Endothelial cell of umbilical vein (primary cell): ENCODE data around the gene RABGAP1. TPM values are rescaled to one million over a fixed set of nuclear protein-coding genes. Genes with fewer than 3 reads are reported as not detected.

ENCODE experiments used
- BruUV-seq: library from RNA; stranded (reverse); fragments of 400-500 nt; replicated peaks from 2 replicates; lab custom pipeline; 2021; lab: Mats Ljungman, UMichigan
- CTCF ChIA-PET: fragments of 300-600, 350-600 bp; sonication (Branson Sonifier 250); formaldehyde crosslinking; loops from one replicate; lab custom pipeline; 2021; ENCODE audit warnings: antibody characterized with exemption, inconsistent platforms; lab: Charles Lee
- POLR2A ChIA-PET: fragments of 300-600, 350-600 bp; sonication (Branson Sonifier 250); formaldehyde crosslinking; loops from one replicate; lab custom pipeline; 2021; ENCODE audit warnings: antibody characterized with exemption, inconsistent platforms; lab: Charles Lee
- DNase-seq: peaks from one replicate; pipeline ENCODE4 v3.0.0-alpha.2; 2011; ENCODE audit warnings: low read depth, low spot score
- FAIRE-seq: peaks from 2 replicates; lab custom pipeline; 2011; peaks lifted over from hg19 to GRCh38; lab: Jason Lieb, UNC
- H2AFZ ChIP-seq: 2 replicates; pipeline ENCODE4 v1.6.0; 2012; ENCODE audit warnings: low read depth, low read length, control low read depth, inconsistent platforms
- H3K27ac ChIP-seq: 2 replicates; pipeline ENCODE4 v1.5.1; 2011; ENCODE audit warnings: low read depth, mild to moderate bottlenecking, control low read depth, low read length, moderate library complexity; ENCODE audit not compliant: insufficient read depth
- H3K27me3 ChIP-seq, 2 experiments: 2 replicates each; pipeline versions ENCODE4 v1.6.0 to v1.6.1; 2011; ENCODE audit warnings: low read length in 2 of 2, mixed read lengths in 1 of 2; ENCODE audit not compliant: control insufficient read depth in 2 of 2, insufficient read depth in 2 of 2
- H3K36me3 ChIP-seq, 2 experiments: 2 replicates in 1 of 2; 3 replicates in 1 of 2; pipeline ENCODE4 v1.5.1; 2011; ENCODE audit warnings: low read length in 2 of 2, mild to moderate bottlenecking in 1 of 2, moderate library complexity in 1 of 2; ENCODE audit not compliant: control insufficient read depth in 2 of 2, insufficient read depth in 2 of 2; ENCODE audit errors: extremely low read depth in 1 of 2
- H3K4me1 ChIP-seq: 3 replicates; pipeline ENCODE4 v1.5.1; 2011; ENCODE audit warnings: mild to moderate bottlenecking, low read length; ENCODE audit not compliant: control insufficient read depth, insufficient read depth; ENCODE audit errors: extremely low read depth
- H3K4me2 ChIP-seq: 2 replicates; pipeline ENCODE4 v1.6.1; 2011; ENCODE audit warnings: low read length, control low read depth, mixed read lengths; ENCODE audit not compliant: insufficient read depth
- H3K4me3 ChIP-seq, 3 experiments: fragments of 200-600 bp in 1 of 3; sonication (generic), shearing (Covaris generic) in 1 of 3; replicated peaks in 1 of 3; 2 replicates each; pipeline ENCODE4 v1.5.1; 2011 to 2016; ENCODE audit warnings: control low read depth in 3 of 3, low read length in 3 of 3, mild to moderate bottlenecking in 2 of 3, inconsistent platforms in 1 of 3, low read depth in 1 of 3, moderate library complexity in 1 of 3; ENCODE audit not compliant: insufficient read depth in 1 of 3
- H3K79me2 ChIP-seq: 2 replicates; pipeline ENCODE4 v1.6.0; 2012; ENCODE audit warnings: low read length, inconsistent platforms; ENCODE audit not compliant: control insufficient read depth, insufficient read depth
- H3K9ac ChIP-seq: replicated peaks from 2 replicates; pipeline ENCODE3; 2011; ENCODE audit warnings: low read length, control low read depth; ENCODE audit not compliant: insufficient read depth; ENCODE audit errors: extremely low read depth
- H3K9me1 ChIP-seq: replicated peaks from 3 replicates; pipeline ENCODE4 v1.6.0; 2011; ENCODE audit warnings: mild to moderate bottlenecking, low read length; ENCODE audit not compliant: control insufficient read depth, insufficient read depth; ENCODE audit errors: extremely low read depth
- H3K9me3 ChIP-seq: replicated peaks from 2 replicates; pipeline ENCODE4 v1.5.1; 2012; ENCODE audit warnings: low read length, inconsistent platforms; ENCODE audit not compliant: control insufficient read depth, insufficient read depth
- H4K20me1 ChIP-seq: replicated peaks from 2 replicates; pipeline ENCODE3; 2011; ENCODE audit warnings: mild to moderate bottlenecking, low read length; ENCODE audit not compliant: control insufficient read depth, insufficient read depth; ENCODE audit errors: extremely low read depth
- CTCF ChIP-seq, 2 donors: IDR thresholded peaks; 1 replicate in 1 of 2; 2 replicates in 1 of 2; pipeline ENCODE4 v1.5.1; 2011; ENCODE audit warnings: low read length in 2 of 2, mild to moderate bottlenecking in 2 of 2, moderate library complexity in 2 of 2, control low read depth in 1 of 2, inconsistent platforms in 1 of 2, low read depth in 1 of 2; ENCODE audit not compliant: insufficient read depth in 1 of 2; ENCODE audit errors: extremely low read depth in 1 of 2
- EZH2 ChIP-seq: IDR thresholded peaks from 2 replicates; pipeline ENCODE4 v1.6.1; 2012; ENCODE audit warnings: borderline replicate concordance, low read depth, mild to moderate bottlenecking, moderate library complexity, low read length, inconsistent platforms; ENCODE audit not compliant: severe bottlenecking
- FOS ChIP-seq: IDR thresholded peaks from 2 replicates; pipeline ENCODE4 v1.6.1; 2011; ENCODE audit warnings: mild to moderate bottlenecking, low read length, moderate library complexity, borderline replicate concordance; ENCODE audit not compliant: insufficient read depth
- GATA2 ChIP-seq: IDR thresholded peaks from 2 replicates; pipeline ENCODE4 v1.7.0; 2011; ENCODE audit warnings: low read depth, mild to moderate bottlenecking, moderate library complexity, mixed read lengths, low read length; ENCODE audit not compliant: insufficient read length, insufficient read depth
- JUN ChIP-seq: IDR thresholded peaks from 2 replicates; pipeline ENCODE4 v1.6.1; 2011; ENCODE audit warnings: borderline replicate concordance, low read depth; ENCODE audit not compliant: insufficient read length, insufficient read depth
- MAX ChIP-seq: IDR thresholded peaks from 2 replicates; pipeline ENCODE4 v1.6.1; 2011; ENCODE audit not compliant: insufficient read depth, insufficient read length
- MYC ChIP-seq: IDR thresholded peaks from one replicate; pipeline ENCODE4 v1.6.1; 2011; ENCODE audit warnings: mild to moderate bottlenecking, low read depth, low read length
- POLR2A ChIP-seq: IDR thresholded peaks from 2 replicates; pipeline ENCODE4 v1.6.1; 2012; ENCODE audit warnings: low read depth, mild to moderate bottlenecking, control low read depth, low read length
- POLR2AphosphoS5 ChIP-seq: IDR thresholded peaks from 2 replicates; pipeline ENCODE4 v1.6.1; 2012; ENCODE audit warnings: low read depth, mild to moderate bottlenecking, control low read depth, low read length, moderate library complexity; ENCODE audit not compliant: insufficient read depth
- dilution Hi-C: fragments of 300-500 bp; cut with MboI; formaldehyde crosslinking; loops from one replicate; pipeline ENCODE4 v1.15.0; 2019; ENCODE audit warnings: low sequenced_read_pairs; ENCODE audit not compliant: extremely low pct_ligation_motif_present
- intact Hi-C: fragments of 100-400 bp; cut with micrococcal nuclease; formaldehyde crosslinking; loops from one replicate; pipeline ENCODE4 v1.10.0; 2022
- polyA plus RNA-seq, 4 experiments: library from polyadenylated mRNA; depleted of rRNA in 3 of 4; stranded (reverse) in 3 of 4; unstranded in 1 of 4; fragments of >200 nt; gene quantifications; 2 replicates each; pipeline versions ENCODE4 v1.2.1 to v1.2.3, GENCODE V29; 2011 to 2012; ENCODE audit warnings: missing spikeins in 1 of 4
- total RNA-seq: library from RNA; stranded (reverse); gene quantifications from 2 replicates; pipeline ENCODE4 v1.2.3, GENCODE V29; 2021

The RABGAP1 gene
- total and polyA plus RNA-seq, 2 donors (not counting 3 experiments of a cell fraction or from before 2014, with no cell fraction given) = 19.0 to 53.6 TPM

- Histone ChIP-seq H3K27me3 (no peaks in the 10 kb centered on the region), H3K9me3 (no peaks in the 10 kb centered on the region), H3K4me2 (no peak overlapping the region), H3K9ac (no peak overlapping the region), H3K4me3 (no peak overlapping the region), H3K79me2 (no peaks in the 10 kb centered on the region), H3K9me1 (no peaks in the 10 kb centered on the region), H3K27ac (no peak overlapping the region), H2AFZ (no peak overlapping the region), H3K36me3 (peaks cover 5 to 9% of the 10 kb centered on the region in 2 experiments), H3K4me1 (peaks cover 2% of the 10 kb centered on the region), H4K20me1 (no peaks in the 10 kb centered on the region)
- ChIA-PET POLR2A (interaction anchor here (0.7 kb wide), 1 partner anchor 11 kb away, joined by 5 read pairs; no protein-coding TSS in a partner anchor), CTCF (no interaction called here)
- dilution Hi-C loops (no loop called here), intact Hi-C loops (no loop called here)
- no peak for FAIRE-seq
- TF ChIP-seq CTCF (IDR thresholded peaks at IDR 0.05; ENCODE audit: extremely low read depth in 1 of 2, insufficient read depth in 1 of 2, low read depth in 1 of 2, low read length in 2 of 2) (no peak), FOS (no peak), JUN (no peak), MAX (no peak), EZH2 (no peak), POLR2A (no peak), POLR2AphosphoS5 (no peak), MYC (no peak), GATA2 (no peak)
- BruUV-seq = no TSS peak
- no peak for DNase-seq
Measured at GRCh38 chr9:122988141-122988540, 47.3 kb downstream of the RABGAP1 start.
